Activated CD8-positive, alpha-beta T cell treated with anti-CD3 and anti-CD28 coated beads for 36 hours (primary cell): Measurements from ENCODE around the gene SLC12A3. TPM values are rescaled to one million over a fixed set of nuclear protein-coding genes. Genes with fewer than 3 reads are reported as not detected.

Experiments
- ATAC-seq: fragments of 200-7000 bp; cut with Tn5 transposase; one replicate; pipeline ENCODE4 v1.10.0; 2021; ENCODE audit warnings: mild to moderate bottlenecking, moderate library complexity
- CTCF ChIA-PET: fragments of 350-600 bp; sonication (Branson Sonifier 250); formaldehyde crosslinking; loops from one replicate; lab custom pipeline; 2021; ENCODE audit warnings: antibody characterized with exemption; lab: Charles Lee
- POLR2A ChIA-PET: fragments of 350-600 bp; sonication (Branson Sonifier 250); formaldehyde crosslinking; loops from one replicate; lab custom pipeline; 2021; ENCODE audit warnings: antibody characterized with exemption; lab: Charles Lee
- DNase-seq: peaks from one replicate; pipeline ENCODE4 v3.0.0-alpha.2; 2020
- H3K27ac Mint-ChIP-seq: one replicate; pipeline ENCODE4 v1.8.0; 2021; ENCODE audit warnings: mild to moderate bottlenecking, mixed read lengths
- H3K27me3 Mint-ChIP-seq: one replicate; pipeline ENCODE4 v1.8.0; 2021; ENCODE audit warnings: mixed read lengths
- H3K36me3 Mint-ChIP-seq: one replicate; pipeline ENCODE4 v1.8.0; 2021; ENCODE audit warnings: low read depth, mixed read lengths
- H3K4me1 Mint-ChIP-seq: one replicate; pipeline ENCODE4 v1.8.0; 2021; ENCODE audit warnings: low read depth, mixed read lengths
- H3K4me3 Mint-ChIP-seq: one replicate; pipeline ENCODE4 v1.8.0; 2021; ENCODE audit warnings: mild to moderate bottlenecking, moderate library complexity, mixed read lengths
- H3K9me3 Mint-ChIP-seq: one replicate; pipeline ENCODE4 v1.8.0; 2021; ENCODE audit warnings: mixed read lengths
- CTCF ChIP-seq: fragments of 200-600 bp; IDR thresholded peaks from one replicate; pipeline ENCODE4 v1.8.0; 2022; ENCODE audit warnings: antibody characterized with exemption, mild to moderate bottlenecking
- intact Hi-C: fragments of 100-400 bp; cut with micrococcal nuclease; formaldehyde crosslinking; loops from one replicate; pipeline ENCODE4 v1.10.0; 2022
- total RNA-seq, 2 experiments: library from RNA; stranded (reverse); gene quantifications; one replicate each; pipeline ENCODE4 v1.2.3, GENCODE V29; 2021

SLC12A3 gene
- total RNA-seq, 2 experiments from 2014 or later: not detected

GRCh38 chr16:56953006-56953405 is 88.0 kb downstream of the SLC12A3 start:
- POLR2A ChIA-PET: interaction anchor here (0.6 to 1.0 kb wide), 4 partner anchors 14 to 89 kb away, joined by 3 read pairs; no protein-coding TSS in a partner anchor

GRCh38 chr16:56956076-56956475 is 91.1 kb downstream of the SLC12A3 start:
- ChIA-PET POLR2A (interaction anchor here (1.0 kb wide), 1 partner anchor 44 kb away, joined by 3 read pairs; no protein-coding TSS in a partner anchor), CTCF (interaction anchor here (1.0 to 7.1 kb wide), 5 partner anchors 8 to 117 kb away, joined by 3 to 93 read pairs (median 4); partner anchors contain the start of gene CETP)
- ATAC-seq: no peak
- Mint-ChIP-seq H3K9me3 (no peaks in the 10 kb centered on the region), H3K27ac (no peak overlapping the region), H3K27me3 (no peaks in the 10 kb centered on the region), H3K36me3 (no peaks in the 10 kb centered on the region), H3K4me3 (no peak overlapping the region), H3K4me1 (peaks cover 5% of the 10 kb centered on the region)
- intact Hi-C loops: no loop called here
- no peak for TF ChIP-seq CTCF
- no peak for DNase-seq

More at GRCh38 chr16:56953006-56953405, 88.0 kb downstream of the SLC12A3 start:
- ATAC-seq (no peak), DNase-seq (no peak)
- Mint-ChIP-seq H3K4me1 (peaks cover 12% of the 10 kb centered on the region), H3K36me3 (no peaks in the 10 kb centered on the region), H3K27me3 (no peaks in the 10 kb centered on the region), H3K4me3 (no peak overlapping the region), H3K27ac (no peak overlapping the region), H3K9me3 (no peaks in the 10 kb centered on the region)
- intact Hi-C loops: no loop called here
- CTCF ChIA-PET: interaction anchor here (1.2 to 8.0 kb wide), 7 partner anchors 11 to 90 kb away, joined by 3 to 108 read pairs (median 12); partner anchors contain the start of genes CETP and SLC12A3
- TF ChIP-seq CTCF: no peak

- no peak for TF ChIP-seq CTCF
- DNase-seq (peak; percentile 54), ATAC-seq (peak; percentile 66)
- Mint-ChIP-seq H3K9me3 (no peaks in the 10 kb centered on the region), H3K36me3 (no peaks in the 10 kb centered on the region), H3K27me3 (no peaks in the 10 kb centered on the region), H3K4me3 (no peak overlapping the region), H3K27ac (no peak overlapping the region), H3K4me1 (no peaks in the 10 kb centered on the region)
- intact Hi-C loops: no loop called here
- ChIA-PET CTCF (interaction anchor here (1.0 to 7.1 kb wide), 6 partner anchors 7 to 116 kb away, joined by 3 to 93 read pairs (median 4); partner anchors contain the start of gene CETP), POLR2A (interaction anchor here (0.7 to 1.0 kb wide), 2 partner anchors 9 to 43 kb away, joined by 3 read pairs; no protein-coding TSS in a partner anchor)
Measured at GRCh38 chr16:56956756-56957155, 91.7 kb downstream of the SLC12A3 start.

- H3K27me3 Mint-ChIP-seq: no peaks in the 10 kb centered on the region
- DNase-seq (no peak), ATAC-seq (no peak)
- no peaks in the 10 kb centered on the region for H3K36me3 Mint-ChIP-seq
- CTCF ChIA-PET: interaction anchor here (0.9 to 7.0 kb wide), 5 partner anchors 8 to 93 kb away, joined by 3 to 93 read pairs (median 7); no protein-coding TSS in a partner anchor
- POLR2A ChIA-PET: interaction anchor here (0.6 to 1.1 kb wide), 3 partner anchors 21 to 525 kb away, joined by 3 read pairs; no protein-coding TSS in a partner anchor
- peaks cover 16% of the 10 kb centered on the region for H3K4me1 Mint-ChIP-seq
- H3K27ac Mint-ChIP-seq: no peak overlapping the region
- no peak for TF ChIP-seq CTCF
- intact Hi-C loops: loop anchor here (10.0 kb wide), 1 partner anchor 224 kb away; the partner anchor contains the start of genes PSME3IP1 and RSPRY1
- H3K4me3 Mint-ChIP-seq: no peak overlapping the region
- H3K9me3 Mint-ChIP-seq: no peaks in the 10 kb centered on the region
Measured at GRCh38 chr16:56960681-56961281, 95.8 kb downstream of the SLC12A3 start.
